CD4-positive, alpha-beta memory T cell (primary cell): Measurements from ENCODE around the gene CYTH1. TPM values are rescaled to one million over a fixed set of nuclear protein-coding genes. Genes with fewer than 3 reads are reported as not detected.

Experiments used
- CTCF ChIA-PET: fragments of 350-600 bp; sonication (Branson Sonifier 250); formaldehyde crosslinking; loops from one replicate; lab custom pipeline; 2021; ENCODE audit warnings: inconsistent platforms; ENCODE audit not compliant: partially characterized antibody; lab: Charles Lee
- POLR2A ChIA-PET: fragments of 350-600 bp; sonication (Branson Sonifier 250); formaldehyde crosslinking; loops from one replicate; lab custom pipeline; 2021; ENCODE audit not compliant: partially characterized antibody; lab: Charles Lee
- DNase-seq, 5 donors: peaks; one replicate each; pipeline versions ENCODE4 v3.0.0 to v3.0.0-alpha.2; 2020 to 2022; ENCODE audit warnings: mixed read lengths in 1 of 5
- H3K27ac ChIP-seq: one replicate; pipeline ENCODE4 v1.7.0; 2013; ENCODE audit warnings: low read depth, low read length
- H3K27me3 ChIP-seq: 2 replicates; pipeline ENCODE4 v1.7.0; 2013; ENCODE audit warnings: mild to moderate bottlenecking, low read length, moderate library complexity; ENCODE audit not compliant: insufficient read depth
- H3K36me3 ChIP-seq: 2 replicates; pipeline ENCODE4 v1.7.0; 2013; ENCODE audit warnings: mild to moderate bottlenecking, low read length, moderate library complexity; ENCODE audit not compliant: insufficient read depth
- H3K4me1 ChIP-seq: 2 replicates; pipeline ENCODE4 v1.7.0; 2013; ENCODE audit warnings: mild to moderate bottlenecking, low read length, moderate library complexity; ENCODE audit not compliant: insufficient read depth
- H3K4me3 ChIP-seq, 2 donors: one replicate each; pipeline ENCODE4 v1.7.0; 2013; ENCODE audit warnings: low read length in 2 of 2, mild to moderate bottlenecking in 1 of 2
- H3K9me3 ChIP-seq, 2 donors: one replicate each; pipeline ENCODE4 v1.7.0; 2013; ENCODE audit warnings: low read length in 2 of 2, control low read depth in 1 of 2; ENCODE audit not compliant: control insufficient read depth in 1 of 2
- H3K27ac Mint-ChIP-seq, 7 donors: one replicate each; pipeline ENCODE4 v1.8.0; 2020 to 2021; ENCODE audit warnings: mixed read lengths in 7 of 7, mild to moderate bottlenecking in 6 of 7, inconsistent platforms in 3 of 7, moderate library complexity in 3 of 7
- H3K27me3 Mint-ChIP-seq, 2 donors: one replicate each; pipeline ENCODE4 v1.8.0; 2020 to 2021; ENCODE audit warnings: mixed read lengths in 2 of 2
- H3K36me3 Mint-ChIP-seq, 2 donors: one replicate each; pipeline ENCODE4 v1.8.0; 2020 to 2021; ENCODE audit warnings: mixed read lengths in 2 of 2, inconsistent platforms in 1 of 2, mild to moderate bottlenecking in 1 of 2
- H3K4me1 Mint-ChIP-seq, 4 donors: one replicate each; pipeline ENCODE4 v1.8.0; 2020 to 2021; ENCODE audit warnings: mixed read lengths in 4 of 4, mild to moderate bottlenecking in 1 of 4
- H3K4me3 Mint-ChIP-seq, 8 donors: one replicate each; pipeline ENCODE4 v1.8.0; 2020 to 2021; ENCODE audit warnings: mixed read lengths in 8 of 8, mild to moderate bottlenecking in 7 of 8, moderate library complexity in 6 of 8, inconsistent platforms in 3 of 8
- H3K9me3 Mint-ChIP-seq, 8 donors: one replicate each; pipeline ENCODE4 v1.8.0; 2020 to 2021; ENCODE audit warnings: mixed read lengths in 8 of 8, mild to moderate bottlenecking in 5 of 8, inconsistent platforms in 3 of 8, moderate library complexity in 1 of 8
- intact Hi-C: fragments of 100-400 bp; cut with micrococcal nuclease; formaldehyde crosslinking; loops from one replicate; pipeline ENCODE4 v1.15.1; 2023
- polyA plus RNA-seq, 2 donors: library from polyadenylated mRNA; unstranded; fragments of 300-500 nt; fragmentation: Illumina TruSeq; gene quantifications; one replicate each; pipeline ENCODE4 v1.2.3, GENCODE V29; 2021
- total RNA-seq, 2 experiments: library from RNA; stranded (reverse); gene quantifications; one replicate each; pipeline ENCODE4 v1.2.3, GENCODE V29; 2021

Gene CYTH1
- total and polyA plus RNA-seq, 4 experiments from 2014 or later = 271 to 390 (median 375) TPM

DNA sequence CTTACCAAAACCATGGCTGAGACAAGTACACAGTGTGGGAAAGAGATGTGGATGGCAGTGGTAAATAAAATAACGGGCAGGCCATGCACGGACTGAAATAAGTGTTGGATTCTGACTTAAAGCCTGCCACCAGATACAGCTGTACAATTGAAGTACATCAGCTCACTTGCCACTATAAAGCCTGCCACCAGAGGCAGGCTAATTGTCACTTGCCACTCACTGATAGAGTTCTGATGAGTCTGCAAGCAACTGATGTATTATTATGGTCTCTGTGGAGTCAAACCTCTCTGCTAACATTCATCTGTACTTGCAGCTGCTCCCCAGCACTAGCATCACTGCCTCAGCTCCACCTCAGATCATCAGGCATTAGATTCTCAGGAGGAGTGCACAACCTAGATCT lies 93.0 kb downstream of the CYTH1 start:
- H3K4me3 ChIP-seq = no peak overlapping the region
- H3K4me1 ChIP-seq = no peaks in the 10 kb centered on the region
- intact Hi-C loops = no loop called here
- Mint-ChIP-seq H3K9me3 (peaks cover 0 to 4% (median 0%) of the 10 kb centered on the region in 8 donors), H3K27ac (peak overlapping the region in 6 of 7 donors; percentile 36 to 73 (median 57)), H3K36me3 (peaks cover 71 to 84% of the 10 kb centered on the region in 2 donors), H3K4me1 (peaks cover 7 to 16% (median 13%) of the 10 kb centered on the region in 4 donors), H3K4me3 (no peak overlapping the region), H3K27me3 (no peaks in the 10 kb centered on the region)
- ChIA-PET CTCF (interaction anchor here (0.6 to 1.3 kb wide), 3 partner anchors 20 to 243 kb away, joined by 4 to 7 read pairs (median 4); no protein-coding TSS in a partner anchor), POLR2A (interaction anchor here (1.1 kb wide), 1 partner anchor 20 kb away, joined by 3 read pairs; no protein-coding TSS in a partner anchor)
- H3K36me3 ChIP-seq = peaks cover 79% of the 10 kb centered on the region
- no peak overlapping the region for H3K27ac ChIP-seq
- no peak for DNase-seq
- H3K9me3 ChIP-seq = no peaks in the 10 kb centered on the region
- no peaks in the 10 kb centered on the region for H3K27me3 ChIP-seq

GRCh38 chr17:78687944-78688343 lies 94.1 kb downstream of the CYTH1 start:
- no peaks in the 10 kb centered on the region for H3K27me3 Mint-ChIP-seq
- no peaks in the 10 kb centered on the region for H3K27me3 ChIP-seq
- H3K36me3 Mint-ChIP-seq = peaks cover 65 to 83% of the 10 kb centered on the region in 2 donors
- H3K4me3 Mint-ChIP-seq = no peak overlapping the region
- no peak for DNase-seq
- no peaks in the 10 kb centered on the region for H3K4me1 ChIP-seq
- peaks cover 7 to 20% (median 12%) of the 10 kb centered on the region in 4 donors for H3K4me1 Mint-ChIP-seq
- peak overlapping the region in 2 of 7 donors; percentile 68 to 73 for H3K27ac Mint-ChIP-seq
- intact Hi-C loops = no loop called here
- H3K27ac ChIP-seq = no peak overlapping the region
- peaks cover 79% of the 10 kb centered on the region for H3K36me3 ChIP-seq
- no peak overlapping the region for H3K4me3 ChIP-seq
- POLR2A ChIA-PET = no interaction called here
- CTCF ChIA-PET = no interaction called here
- no peaks in the 10 kb centered on the region for H3K9me3 ChIP-seq
- peaks cover 0 to 4% (median 0%) of the 10 kb centered on the region in 8 donors for H3K9me3 Mint-ChIP-seq

DNA sequence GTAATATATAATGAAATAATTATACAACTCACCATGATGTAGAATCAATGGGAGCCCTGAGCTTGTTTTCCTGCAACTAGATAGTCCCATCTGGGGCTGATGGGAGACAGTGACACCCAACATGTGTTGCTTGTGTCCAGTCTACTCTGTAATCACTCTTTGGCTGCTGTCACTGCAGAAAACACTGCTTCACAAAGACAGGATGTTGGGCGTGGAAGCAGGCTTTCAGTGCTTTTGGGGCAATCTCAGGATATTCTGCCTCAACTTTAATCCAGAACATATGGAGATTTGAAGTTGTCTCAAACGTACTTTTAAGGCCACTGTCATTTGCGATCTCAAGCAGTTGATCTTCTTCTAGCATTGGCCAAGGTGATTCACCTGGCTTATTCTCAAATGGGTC lies 94.9 kb downstream of the CYTH1 start:
- CTCF ChIA-PET = no interaction called here
- Histone ChIP-seq H3K27me3 (no peaks in the 10 kb centered on the region), H3K27ac (no peak overlapping the region), H3K4me3 (no peak overlapping the region), H3K4me1 (no peaks in the 10 kb centered on the region), H3K36me3 (peaks cover 78% of the 10 kb centered on the region), H3K9me3 (no peaks in the 10 kb centered on the region)
- DNase-seq = no peak
- POLR2A ChIA-PET = no interaction called here
- Mint-ChIP-seq H3K9me3 (peaks cover 0 to 4% (median 0%) of the 10 kb centered on the region in 8 donors), H3K27me3 (no peaks in the 10 kb centered on the region), H3K4me1 (peaks cover 5 to 16% (median 12%) of the 10 kb centered on the region in 4 donors), H3K27ac (peak overlapping the region in 3 of 7 donors; percentile 60 to 73 (median 64)), H3K4me3 (peak overlapping the region in 2 of 8 donors; percentile 13 to 17), H3K36me3 (peaks cover 65 to 83% of the 10 kb centered on the region in 2 donors)
- intact Hi-C loops = no loop called here

DNA sequence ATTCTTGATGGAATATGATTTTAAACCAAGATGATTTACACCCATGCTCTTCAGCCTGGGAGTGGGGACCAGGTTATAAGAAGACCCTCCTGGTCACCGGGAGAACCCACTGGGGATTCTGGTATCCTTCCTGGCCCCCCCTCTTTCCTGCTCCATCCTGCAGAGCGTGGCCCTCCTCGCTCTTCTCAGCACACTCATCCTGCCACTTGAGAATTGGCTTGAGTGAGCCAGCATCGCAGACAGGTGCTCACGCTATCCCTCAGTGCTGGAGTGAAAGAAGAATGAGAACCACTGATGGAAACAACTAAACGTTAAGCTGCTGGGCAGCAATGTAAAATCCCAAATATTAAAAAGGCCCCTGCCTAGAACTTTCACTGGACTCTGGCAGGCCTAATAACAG lies 98.0 kb downstream of the CYTH1 start:
- Histone ChIP-seq H3K27ac (no peak overlapping the region), H3K4me1 (no peaks in the 10 kb centered on the region), H3K36me3 (peaks cover 78% of the 10 kb centered on the region), H3K27me3 (no peaks in the 10 kb centered on the region), H3K9me3 (no peaks in the 10 kb centered on the region), H3K4me3 (no peak overlapping the region)
- Mint-ChIP-seq H3K36me3 (peaks cover 68 to 85% of the 10 kb centered on the region in 2 donors), H3K4me1 (peaks cover 6 to 17% (median 9%) of the 10 kb centered on the region in 4 donors), H3K27ac (peak overlapping the region in 5 of 7 donors; percentile 3 to 79 (median 18)), H3K4me3 (no peak overlapping the region), H3K27me3 (no peaks in the 10 kb centered on the region), H3K9me3 (peaks cover 0 to 11% (median 0%) of the 10 kb centered on the region in 8 donors)
- intact Hi-C loops = no loop called here
- ChIA-PET CTCF (no interaction called here), POLR2A (interaction anchor here (1.0 kb wide), 1 partner anchor 18 kb away, joined by 3 read pairs; no protein-coding TSS in a partner anchor)
- DNase-seq = no peak

DNA sequence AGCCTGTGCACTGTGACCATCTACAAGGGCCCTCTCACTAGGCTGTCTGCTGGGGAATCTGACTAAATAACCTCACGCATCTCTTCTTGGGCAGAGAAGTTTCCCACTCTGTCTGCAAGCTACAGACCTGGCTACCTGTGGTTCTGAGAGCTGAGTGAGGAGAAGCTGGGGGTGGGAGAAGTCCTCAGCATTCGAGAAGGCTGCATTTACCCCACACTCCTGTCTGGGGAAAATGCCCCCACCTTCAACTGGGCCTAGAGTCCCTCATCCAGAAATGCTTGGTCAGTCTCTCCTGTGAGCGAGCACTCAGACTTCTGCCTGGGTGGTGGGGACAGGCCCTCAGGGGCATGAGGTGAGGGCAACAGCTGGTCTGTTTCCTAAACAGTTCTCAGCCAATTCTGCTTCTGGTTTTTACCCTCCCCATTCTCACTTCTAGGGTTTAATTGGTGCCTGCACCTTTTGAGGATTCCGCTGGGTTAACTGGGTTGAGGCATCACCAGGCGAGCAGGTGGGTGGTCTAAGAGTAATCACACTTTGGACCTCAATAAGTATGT lies 98.6 kb downstream of the CYTH1 start:
- Histone ChIP-seq H3K4me3 (no peak overlapping the region), H3K27me3 (no peaks in the 10 kb centered on the region), H3K27ac (no peak overlapping the region), H3K36me3 (peaks cover 78% of the 10 kb centered on the region), H3K4me1 (no peaks in the 10 kb centered on the region), H3K9me3 (no peaks in the 10 kb centered on the region)
- no peaks in the 10 kb centered on the region for H3K27me3 Mint-ChIP-seq
- no peak for DNase-seq
- H3K4me1 Mint-ChIP-seq = peaks cover 4 to 18% (median 7%) of the 10 kb centered on the region in 4 donors
- H3K4me3 Mint-ChIP-seq = peak overlapping the region in 1 of 8 donors; percentile 31
- peaks cover 0 to 13% (median 0%) of the 10 kb centered on the region in 8 donors for H3K9me3 Mint-ChIP-seq
- ChIA-PET CTCF (interaction anchor here (1.6 kb wide), 1 partner anchor 26 kb away, joined by 4 read pairs; no protein-coding TSS in a partner anchor), POLR2A (interaction anchor here (1.0 kb wide), 1 partner anchor 17 kb away, joined by 3 read pairs; no protein-coding TSS in a partner anchor)
- H3K27ac Mint-ChIP-seq = peak overlapping the region in 5 of 7 donors; percentile 3 to 90 (median 37)
- peaks cover 70 to 85% of the 10 kb centered on the region in 2 donors for H3K36me3 Mint-ChIP-seq
- intact Hi-C loops = no loop called here

DNA sequence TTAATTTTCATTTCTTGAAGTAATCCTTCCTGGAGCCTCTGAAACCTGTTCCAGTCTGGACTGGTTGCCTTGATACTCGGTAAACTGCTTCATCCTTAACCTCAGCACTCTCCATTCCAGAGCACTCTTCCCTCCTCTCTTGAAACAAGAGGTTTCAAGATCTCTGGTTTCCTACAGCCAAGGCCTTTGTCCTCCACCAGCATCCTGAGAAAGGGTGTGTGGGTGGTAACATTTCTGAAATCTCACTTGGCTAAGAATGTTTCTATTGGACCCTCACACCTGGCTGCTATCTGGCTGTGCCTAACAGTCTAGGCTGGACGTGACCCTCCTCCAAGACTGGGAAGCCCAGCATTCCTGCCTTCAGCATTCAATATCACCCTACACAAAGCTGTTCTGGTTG lies 99.7 kb downstream of the CYTH1 start:
- POLR2A ChIA-PET = no interaction called here

DNA sequence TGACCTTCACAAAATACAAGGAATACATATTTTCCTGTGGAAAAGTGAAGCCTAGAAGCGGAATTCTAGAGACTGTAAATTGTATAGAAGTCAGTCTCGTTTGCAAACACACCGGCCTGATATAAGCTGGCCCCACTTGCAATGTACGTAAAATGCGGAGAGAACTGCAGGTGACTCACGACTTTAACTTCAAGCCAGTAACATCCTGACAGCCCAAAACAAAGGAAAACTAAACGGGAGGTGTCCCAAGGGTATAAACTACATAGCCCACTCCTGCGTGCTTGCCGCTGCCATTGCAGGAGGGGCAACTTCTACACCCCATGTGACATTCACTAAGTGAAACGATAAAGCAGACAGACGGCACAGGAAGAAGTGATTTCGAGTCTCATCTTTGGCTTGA lies 101.6 kb downstream of the CYTH1 start:
- Mint-ChIP-seq H3K4me3 (no peak overlapping the region), H3K36me3 (peaks cover 71 to 89% of the 10 kb centered on the region in 2 donors), H3K4me1 (peaks cover 0 to 10% (median 4%) of the 10 kb centered on the region in 4 donors), H3K27ac (peak overlapping the region in 3 of 7 donors; percentile 53 to 79 (median 72)), H3K27me3 (no peaks in the 10 kb centered on the region), H3K9me3 (peaks cover 0 to 16% (median 0%) of the 10 kb centered on the region in 8 donors)
- no peak overlapping the region for H3K4me3 ChIP-seq
- H3K27ac ChIP-seq = no peak overlapping the region
- POLR2A ChIA-PET = no interaction called here
- no peak for DNase-seq
- H3K27me3 ChIP-seq = no peaks in the 10 kb centered on the region
- no peaks in the 10 kb centered on the region for H3K4me1 ChIP-seq
- intact Hi-C loops = no loop called here
- H3K9me3 ChIP-seq = no peaks in the 10 kb centered on the region
- CTCF ChIA-PET = no interaction called here
- H3K36me3 ChIP-seq = peaks cover 82% of the 10 kb centered on the region

More for the DNA sequence above, 99.7 kb downstream of the CYTH1 start:
- Histone ChIP-seq H3K27me3 (no peaks in the 10 kb centered on the region), H3K27ac (no peak overlapping the region), H3K9me3 (no peaks in the 10 kb centered on the region), H3K4me3 (no peak overlapping the region), H3K36me3 (peaks cover 76% of the 10 kb centered on the region), H3K4me1 (no peaks in the 10 kb centered on the region)
- Mint-ChIP-seq H3K27me3 (no peaks in the 10 kb centered on the region), H3K9me3 (peaks cover 0 to 16% (median 0%) of the 10 kb centered on the region in 8 donors), H3K36me3 (peaks cover 68 to 84% of the 10 kb centered on the region in 2 donors), H3K4me1 (peaks cover 0 to 10% (median 4%) of the 10 kb centered on the region in 4 donors), H3K4me3 (no peak overlapping the region), H3K27ac (peak overlapping the region in 4 of 7 donors; percentile 69 to 84 (median 80))
- no peak for DNase-seq
- intact Hi-C loops = no loop called here
- CTCF ChIA-PET = interaction anchor here (1.6 kb wide), 1 partner anchor 25 kb away, joined by 4 read pairs; no protein-coding TSS in a partner anchor
